Measurements from ENCODE around the gene KCNB1. TPM values are rescaled to one million over a fixed set of nuclear protein-coding genes. Genes with fewer than 3 reads are reported as not detected.

KCNB1 gene
- total and polyA plus RNA-seq, 2 donors (not counting 1 experiment from before 2014, with no cell fraction given) = 0.12 TPM; not detected in 1

DNA sequence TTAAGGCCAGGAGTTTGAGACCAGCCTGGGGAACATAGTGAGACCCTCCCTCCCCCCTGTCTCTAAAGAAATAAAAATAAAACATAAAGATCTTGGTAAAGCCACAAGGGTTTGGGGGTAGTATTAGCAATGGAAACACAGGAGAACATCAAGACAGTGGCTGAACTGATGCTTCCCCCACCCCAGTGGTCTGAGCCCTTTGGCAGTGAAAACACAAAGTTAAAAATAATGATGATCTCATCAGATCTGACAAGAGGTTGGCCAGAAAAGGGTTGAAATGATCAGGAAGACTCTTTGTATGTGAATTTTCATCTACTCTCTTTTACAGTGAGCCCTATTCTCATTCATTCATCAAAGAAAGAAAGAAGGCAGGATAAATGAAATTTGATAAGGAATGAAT, 93.7 kb downstream of the KCNB1 start:
- Mint-ChIP-seq H3K27me3 (peaks cover 55% of the 10 kb centered on the region), H3K27ac (no peak overlapping the region), H3K4me3 (no peak overlapping the region), H3K4me1 (no peaks in the 10 kb centered on the region), H3K9me3 (ENCODE audit: insufficient read depth) (peaks cover 3% of the 10 kb centered on the region)
- Histone ChIP-seq H3K9me3 (ENCODE audit: control extremely low read depth in 1 of 3, control insufficient read depth in 2 of 3, insufficient read depth in 1 of 3, low read length in 2 of 3) (peaks cover 0 to 7% (median 0%) of the 10 kb centered on the region in 3 donors), H3K36me3 (replicated peaks in 1 of 2; ENCODE audit: control extremely low read depth in 1 of 2, control insufficient read depth in 1 of 2, extremely low read depth in 1 of 2, insufficient read depth in 2 of 2, low read length in 1 of 2) (no peaks in the 10 kb centered on the region), H3K9ac (ENCODE audit: low read length) (no peak overlapping the region), H3K79me2 (ENCODE audit: control insufficient read depth, insufficient read depth, low read length) (no peaks in the 10 kb centered on the region), H3K27me3 (replicated peaks in 1 of 4; ENCODE audit: control extremely low read depth in 1 of 4, control insufficient read depth in 3 of 4, insufficient read depth in 4 of 4, low read length in 3 of 4) (peaks cover 0 to 19% (median 9%) of the 10 kb centered on the region in 4 experiments), H3K27ac (ENCODE audit: low read length in 2 of 2) (no peak overlapping the region), H3K4me3 (ENCODE audit: control extremely low read depth in 1 of 5, extremely low read depth in 1 of 5, insufficient read depth in 1 of 5, low read depth in 2 of 5, low read length in 4 of 5) (no peak overlapping the region), H3K4me1 (ENCODE audit: control insufficient read depth in 2 of 2, insufficient read depth in 2 of 2, low read length in 2 of 2) (no peaks in the 10 kb centered on the region), H3K4me2 (replicated peaks; ENCODE audit: low read depth, low read length, poor library complexity, severe bottlenecking) (no peak overlapping the region), H4K20me1 (ENCODE audit: control insufficient read depth, insufficient read depth, low read length, poor library complexity, severe bottlenecking) (no peaks in the 10 kb centered on the region), H2AFZ (ENCODE audit: insufficient read depth, low read depth, low read length, poor library complexity, severe bottlenecking) (no peak overlapping the region)
- ChIA-PET POLR2A (no interaction called here), CTCF (no interaction called here)
- TF ChIP-seq EZH2 (IDR thresholded peaks at IDR 0.05; ENCODE audit: borderline replicate concordance, insufficient read depth, low read depth, low read length, poor library complexity, severe bottlenecking) = no peak
- TF ChIP-seq, protein P1, sequence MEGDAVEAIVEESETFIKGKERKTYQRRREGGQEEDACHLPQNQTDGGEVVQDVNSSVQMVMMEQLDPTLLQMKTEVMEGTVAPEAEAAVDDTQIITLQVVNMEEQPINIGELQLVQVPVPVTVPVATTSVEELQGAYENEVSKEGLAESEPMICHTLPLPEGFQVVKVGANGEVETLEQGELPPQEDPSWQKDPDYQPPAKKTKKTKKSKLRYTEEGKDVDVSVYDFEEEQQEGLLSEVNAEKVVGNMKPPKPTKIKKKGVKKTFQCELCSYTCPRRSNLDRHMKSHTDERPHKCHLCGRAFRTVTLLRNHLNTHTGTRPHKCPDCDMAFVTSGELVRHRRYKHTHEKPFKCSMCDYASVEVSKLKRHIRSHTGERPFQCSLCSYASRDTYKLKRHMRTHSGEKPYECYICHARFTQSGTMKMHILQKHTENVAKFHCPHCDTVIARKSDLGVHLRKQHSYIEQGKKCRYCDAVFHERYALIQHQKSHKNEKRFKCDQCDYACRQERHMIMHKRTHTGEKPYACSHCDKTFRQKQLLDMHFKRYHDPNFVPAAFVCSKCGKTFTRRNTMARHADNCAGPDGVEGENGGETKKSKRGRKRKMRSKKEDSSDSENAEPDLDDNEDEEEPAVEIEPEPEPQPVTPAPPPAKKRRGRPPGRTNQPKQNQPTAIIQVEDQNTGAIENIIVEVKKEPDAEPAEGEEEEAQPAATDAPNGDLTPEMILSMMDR (IDR thresholded peaks at IDR 0.05) = no peak
- DNase-seq (no peak), ATAC-seq (ENCODE audit: low read depth) (no peak)
- intact Hi-C loops (cut with micrococcal nuclease) = loop anchor here (5.0 kb wide), 1 partner anchor 504 kb away; no protein-coding TSS in a partner anchor

DNA sequence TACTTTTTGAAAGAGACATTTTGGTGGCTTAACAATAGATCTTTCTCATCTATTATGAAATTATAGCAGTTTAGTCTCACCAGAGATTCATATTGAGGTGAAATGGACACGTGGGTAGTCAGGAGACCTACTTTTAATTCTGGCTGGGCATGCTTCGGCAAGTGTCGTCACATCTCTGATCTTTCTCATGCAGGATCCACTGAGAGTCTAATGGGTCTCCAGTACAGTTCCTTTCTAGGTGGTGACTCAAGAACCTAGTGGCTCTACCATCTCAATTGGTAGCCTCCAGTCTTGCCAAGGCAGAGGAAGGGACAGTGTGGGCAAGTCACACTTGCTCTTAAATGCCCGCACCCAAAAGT, 94.9 kb downstream of the KCNB1 start:
- Mint-ChIP-seq H3K4me1 (no peaks in the 10 kb centered on the region), H3K4me3 (no peak overlapping the region), H3K27ac (no peak overlapping the region), H3K27me3 (peaks cover 56% of the 10 kb centered on the region), H3K9me3 (ENCODE audit: insufficient read depth) (peaks cover 3% of the 10 kb centered on the region)
- Histone ChIP-seq H4K20me1 (ENCODE audit: control insufficient read depth, insufficient read depth, low read length, poor library complexity, severe bottlenecking) (no peaks in the 10 kb centered on the region), H3K4me3 (ENCODE audit: control extremely low read depth in 1 of 5, extremely low read depth in 1 of 5, insufficient read depth in 1 of 5, low read depth in 2 of 5, low read length in 4 of 5) (no peak overlapping the region), H3K27ac (ENCODE audit: low read length in 2 of 2) (no peak overlapping the region), H3K79me2 (ENCODE audit: control insufficient read depth, insufficient read depth, low read length) (no peaks in the 10 kb centered on the region), H3K4me1 (ENCODE audit: control insufficient read depth in 2 of 2, insufficient read depth in 2 of 2, low read length in 2 of 2) (no peaks in the 10 kb centered on the region), H2AFZ (ENCODE audit: insufficient read depth, low read depth, low read length, poor library complexity, severe bottlenecking) (no peak overlapping the region), H3K27me3 (replicated peaks in 1 of 4; ENCODE audit: control extremely low read depth in 1 of 4, control insufficient read depth in 3 of 4, insufficient read depth in 4 of 4, low read length in 3 of 4) (peaks cover 0 to 17% (median 4%) of the 10 kb centered on the region in 4 experiments), H3K9me3 (ENCODE audit: control extremely low read depth in 1 of 3, control insufficient read depth in 2 of 3, insufficient read depth in 1 of 3, low read length in 2 of 3) (peaks cover 0 to 7% (median 0%) of the 10 kb centered on the region in 3 donors), H3K4me2 (replicated peaks; ENCODE audit: low read depth, low read length, poor library complexity, severe bottlenecking) (no peak overlapping the region), H3K36me3 (replicated peaks in 1 of 2; ENCODE audit: control extremely low read depth in 1 of 2, control insufficient read depth in 1 of 2, extremely low read depth in 1 of 2, insufficient read depth in 2 of 2, low read length in 1 of 2) (no peaks in the 10 kb centered on the region), H3K9ac (ENCODE audit: low read length) (no peak overlapping the region)
- CTCF ChIA-PET = no interaction called here
- intact Hi-C loops (cut with micrococcal nuclease) = loop anchor here (5.0 kb wide), 1 partner anchor 505 kb away; no protein-coding TSS in a partner anchor
- 78% methylated on average over 3 of the region's 4 CpGs for WGBS (ENCODE audit: insufficient coverage)
- POLR2A ChIA-PET = no interaction called here
- no peak for TF ChIP-seq EZH2 (IDR thresholded peaks at IDR 0.05; ENCODE audit: borderline replicate concordance, insufficient read depth, low read depth, low read length, poor library complexity, severe bottlenecking)
- TF ChIP-seq, protein P1 (IDR thresholded peaks at IDR 0.05) = no peak
- ATAC-seq (ENCODE audit: low read depth) = no peak
- DNase-seq = no peak

Measured in B cell (primary cell).